GM21786 (cell line): ENCODE results near the gene SFXN5.
"Not testable (repeated sequence)": the region's sequence is repeated elsewhere in the genome, so short reads cannot be mapped to it uniquely, and the experiment has no call there.

ENCODE experiments used
- ATAC-seq: cut with Tn5 transposase; IDR thresholded peaks from one replicate; pipeline ENCODE4 v1.9.1; 2021; ENCODE audit not compliant: unreplicated experiment

SFXN5 gene

DNA sequence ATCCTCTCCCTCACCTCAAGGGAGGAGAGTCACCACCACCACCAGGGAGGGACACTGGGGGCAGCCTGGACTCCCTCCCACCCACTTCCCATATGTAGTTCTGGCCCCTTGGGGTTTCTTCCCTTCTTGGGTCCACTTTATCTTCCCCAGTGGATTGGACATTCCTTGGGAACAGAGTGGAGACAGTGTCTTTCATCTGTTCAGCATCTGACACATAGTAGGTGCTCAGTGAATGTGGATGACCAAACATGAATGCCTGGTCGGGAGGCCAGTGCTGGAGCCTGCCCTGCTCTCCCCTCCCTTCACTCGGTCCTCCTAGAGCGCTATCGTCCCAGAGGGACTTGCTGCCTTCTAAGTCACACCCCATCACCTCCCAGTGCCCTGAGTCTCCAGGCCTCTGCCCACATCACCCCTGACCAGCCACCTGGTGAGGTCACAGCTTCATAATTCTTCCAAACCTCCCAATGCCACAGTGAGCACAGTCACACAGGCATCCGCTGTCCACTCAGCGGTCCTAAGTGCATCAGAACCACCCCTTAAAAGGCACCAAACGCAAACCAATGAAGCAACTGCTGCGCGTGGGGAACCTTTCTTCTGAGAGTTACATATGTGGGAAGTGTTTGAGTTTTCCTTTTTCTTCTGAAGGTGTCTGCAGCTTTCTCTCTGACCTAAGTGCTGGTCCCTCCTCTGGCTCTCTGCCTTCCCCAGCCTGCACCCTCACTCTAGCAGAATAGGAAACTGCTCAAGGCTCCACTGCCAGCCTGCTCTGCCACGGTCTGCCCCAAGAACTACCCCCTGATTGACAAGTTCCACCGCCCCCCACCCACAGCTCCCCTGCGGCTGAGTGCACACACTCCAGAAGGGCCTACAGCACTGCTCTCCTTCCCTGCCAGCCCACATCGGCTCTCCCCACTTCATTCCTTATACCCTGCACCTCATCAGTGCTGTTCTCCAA is 7.2 kb upstream of the SFXN5 start:
- no peak for ATAC-seq

GRCh38 chr2:73077424-73077795 is 5.9 kb upstream of the SFXN5 start:
- ATAC-seq, result no peak

GRCh38 chr2:73076701-73077423 is 5.3 kb upstream of the SFXN5 start:
- ATAC-seq, result no peak

DNA sequence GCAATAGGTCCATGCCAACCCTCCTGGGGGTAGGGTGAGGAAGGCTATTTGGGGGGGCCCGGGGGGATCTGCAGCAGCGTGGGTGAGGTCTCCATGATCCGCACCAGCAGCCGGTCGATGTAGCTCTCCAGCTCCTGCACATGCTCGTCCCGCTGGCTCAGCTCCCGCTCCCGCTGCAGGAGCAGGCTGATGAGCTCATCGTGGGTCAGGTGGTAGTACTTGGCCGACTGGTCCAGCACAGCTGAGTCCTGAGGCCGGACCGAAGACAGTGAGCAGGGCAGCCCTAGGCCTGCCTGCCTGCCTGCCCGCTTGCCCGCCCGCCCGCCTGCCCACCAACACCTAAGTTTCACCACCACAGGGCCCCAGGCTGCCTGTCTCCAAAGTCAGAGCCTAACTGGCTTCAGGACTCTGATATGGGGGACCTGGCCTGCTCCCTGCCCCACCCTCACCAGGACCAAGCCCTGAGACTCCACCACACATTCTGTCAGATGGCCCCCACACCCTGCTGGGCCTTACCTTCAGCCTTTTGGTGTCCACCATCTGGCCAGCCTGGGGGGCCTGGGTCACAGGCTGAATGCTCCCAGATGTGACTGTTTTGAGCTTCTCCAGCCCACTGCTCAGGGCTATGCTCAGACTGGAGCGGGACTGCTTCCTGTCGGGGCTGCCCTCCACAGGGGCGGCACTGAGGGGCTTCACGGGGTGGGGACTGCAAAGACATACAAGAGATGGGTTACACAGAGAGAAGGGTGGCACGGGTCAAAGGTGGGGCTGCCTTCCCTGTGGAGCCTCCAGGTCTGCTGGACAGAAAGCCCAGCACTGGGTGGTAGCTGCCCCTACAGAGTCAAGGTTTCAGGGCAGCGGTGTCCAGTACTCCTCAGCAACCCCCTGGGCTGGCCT is 4.2 kb upstream of the SFXN5 start:
- ATAC-seq, result no peak

DNA sequence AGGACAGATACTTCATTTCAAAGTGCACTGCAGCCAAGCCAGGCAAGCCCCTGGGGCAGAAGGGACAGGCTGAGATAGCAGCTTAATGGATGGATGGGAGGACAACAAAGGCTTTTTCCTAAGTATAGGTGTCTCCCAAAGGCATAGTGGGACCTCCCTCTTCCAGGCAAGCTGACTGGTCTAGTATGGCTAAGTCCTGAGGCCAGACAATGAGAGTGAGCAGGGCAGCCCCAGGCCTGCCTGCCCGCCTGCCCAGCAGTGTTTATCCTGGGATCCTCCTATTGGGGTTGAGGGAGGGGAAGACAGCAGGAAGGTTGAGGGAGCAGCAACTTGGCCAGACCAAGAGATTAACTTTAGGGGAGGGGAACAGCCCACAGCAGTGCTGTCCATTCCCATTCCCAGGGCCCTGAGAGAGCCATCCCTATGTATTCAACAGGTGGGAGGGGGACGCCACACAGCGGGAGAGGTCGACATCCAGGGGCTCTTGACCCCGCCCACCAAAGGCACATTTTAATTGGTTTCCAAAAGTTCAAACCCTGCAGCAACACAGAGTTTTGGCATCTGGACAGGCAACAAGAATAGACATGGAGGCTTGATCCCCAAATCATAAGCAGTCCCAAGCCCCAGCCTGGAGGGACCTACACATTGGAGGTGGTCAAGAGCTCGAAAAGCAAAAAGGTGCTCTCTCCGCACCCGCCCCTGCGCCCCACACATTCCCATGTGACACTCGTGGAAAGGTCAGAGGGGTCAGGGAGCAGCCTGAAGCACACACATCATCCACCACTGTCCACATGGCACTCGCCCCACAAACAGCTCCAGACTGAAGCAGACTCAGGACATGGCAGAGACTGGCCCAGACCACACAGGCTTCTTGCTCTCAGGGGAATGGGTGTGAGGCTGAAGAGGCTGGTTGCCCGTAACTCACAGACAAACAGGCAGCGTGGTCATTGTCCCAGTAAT is 2.9 kb upstream of the SFXN5 start:
- no peak for ATAC-seq

DNA sequence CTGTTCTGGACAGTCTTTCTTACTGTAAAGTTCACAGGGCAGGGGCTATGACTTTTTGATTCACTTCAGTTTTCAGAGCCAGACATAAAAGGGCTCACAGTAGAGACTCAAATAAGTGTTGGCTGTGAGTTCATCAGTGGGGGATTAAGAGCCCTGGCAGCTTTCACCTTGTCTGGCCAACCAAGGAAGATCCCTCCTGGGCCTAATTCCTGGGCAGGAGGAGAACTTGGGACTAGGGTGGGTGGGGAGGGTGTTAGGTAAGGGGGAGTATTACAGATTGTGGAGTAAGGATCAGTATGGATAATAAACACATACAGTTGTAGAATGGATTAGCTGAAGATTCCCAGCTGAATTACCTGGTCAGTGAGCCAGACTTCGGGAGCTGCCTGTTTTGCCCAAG is 904 bp upstream of the SFXN5 start:
- no peak for ATAC-seq

GRCh38 chr2:73072129-73072395 is 550 bp upstream of the SFXN5 start:
- ATAC-seq, result peak; percentile 3

DNA sequence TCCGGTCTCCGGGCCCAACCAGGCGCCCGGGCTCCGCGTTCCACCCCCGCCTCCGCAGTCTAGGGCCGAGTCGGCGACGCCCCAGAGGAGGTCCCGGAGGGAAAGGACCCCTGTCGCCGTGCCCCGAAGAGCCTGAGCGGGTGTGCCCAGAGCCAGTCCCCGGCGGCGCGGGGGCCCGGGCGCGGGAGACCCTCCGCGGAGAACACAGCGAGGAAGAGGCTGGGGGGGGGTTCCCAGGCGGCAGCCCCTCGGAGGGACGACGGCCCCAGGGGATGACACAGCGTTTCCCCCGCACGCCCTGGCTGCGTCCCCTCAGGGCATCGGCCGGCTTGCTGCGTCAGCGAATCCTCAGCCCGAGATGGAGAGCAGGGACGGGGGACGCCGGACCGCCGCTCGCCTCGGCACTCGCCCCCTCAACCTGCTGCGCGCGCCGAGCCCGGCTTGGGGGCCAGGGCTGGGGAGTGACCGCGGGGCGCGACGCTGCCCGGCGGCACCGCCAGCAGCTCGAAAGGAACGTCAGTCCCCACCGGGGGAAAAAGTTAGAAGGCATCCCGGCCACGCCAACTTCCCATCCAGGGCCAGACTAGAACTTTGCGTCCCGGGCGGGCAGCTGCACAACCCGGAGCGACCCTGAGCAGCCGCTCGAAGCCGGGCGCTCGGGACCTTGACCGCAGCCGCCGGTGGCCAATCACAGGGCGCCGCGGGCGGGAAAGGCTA is 711 bp downstream of the SFXN5 start:
- ATAC-seq, result peak; percentile 11

DNA sequence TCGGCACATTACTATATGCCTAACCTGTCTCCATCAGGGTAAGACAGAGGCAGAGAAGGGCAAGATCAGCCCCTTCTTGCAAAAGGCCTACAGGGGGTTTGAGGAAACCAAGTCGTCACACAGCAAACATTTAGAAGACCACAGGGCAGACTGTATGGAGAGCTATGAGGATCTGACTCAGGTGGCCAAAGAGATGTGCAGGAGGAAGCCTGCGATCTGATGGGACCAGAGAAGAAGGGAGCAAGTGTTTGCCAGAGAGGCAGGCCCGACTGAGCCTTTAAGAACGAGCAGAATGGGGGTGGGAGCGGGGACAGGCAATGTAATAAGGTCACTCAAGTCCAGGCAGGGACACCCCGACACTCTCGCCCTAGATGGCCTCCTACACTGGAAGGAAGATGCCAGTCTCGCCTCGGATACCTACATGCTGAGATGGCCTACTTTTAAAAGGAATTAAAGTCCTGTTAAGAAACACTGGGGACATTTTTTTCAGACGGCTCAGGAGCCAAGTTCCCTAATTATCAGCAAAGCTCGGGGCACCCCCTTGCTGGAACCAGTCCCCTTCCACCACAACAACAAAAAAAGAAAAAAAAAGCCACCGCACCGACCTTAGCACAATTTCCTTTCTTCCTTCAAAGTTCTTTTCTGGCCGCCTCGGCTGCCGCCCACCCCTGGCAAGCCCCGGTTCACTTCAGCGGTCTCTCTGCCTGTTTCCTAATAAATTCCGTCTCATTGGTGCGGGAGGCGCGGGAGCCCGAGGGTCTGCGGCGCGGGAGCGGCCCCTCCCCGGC is 1.5 kb downstream of the SFXN5 start:
- ATAC-seq, result no peak

DNA sequence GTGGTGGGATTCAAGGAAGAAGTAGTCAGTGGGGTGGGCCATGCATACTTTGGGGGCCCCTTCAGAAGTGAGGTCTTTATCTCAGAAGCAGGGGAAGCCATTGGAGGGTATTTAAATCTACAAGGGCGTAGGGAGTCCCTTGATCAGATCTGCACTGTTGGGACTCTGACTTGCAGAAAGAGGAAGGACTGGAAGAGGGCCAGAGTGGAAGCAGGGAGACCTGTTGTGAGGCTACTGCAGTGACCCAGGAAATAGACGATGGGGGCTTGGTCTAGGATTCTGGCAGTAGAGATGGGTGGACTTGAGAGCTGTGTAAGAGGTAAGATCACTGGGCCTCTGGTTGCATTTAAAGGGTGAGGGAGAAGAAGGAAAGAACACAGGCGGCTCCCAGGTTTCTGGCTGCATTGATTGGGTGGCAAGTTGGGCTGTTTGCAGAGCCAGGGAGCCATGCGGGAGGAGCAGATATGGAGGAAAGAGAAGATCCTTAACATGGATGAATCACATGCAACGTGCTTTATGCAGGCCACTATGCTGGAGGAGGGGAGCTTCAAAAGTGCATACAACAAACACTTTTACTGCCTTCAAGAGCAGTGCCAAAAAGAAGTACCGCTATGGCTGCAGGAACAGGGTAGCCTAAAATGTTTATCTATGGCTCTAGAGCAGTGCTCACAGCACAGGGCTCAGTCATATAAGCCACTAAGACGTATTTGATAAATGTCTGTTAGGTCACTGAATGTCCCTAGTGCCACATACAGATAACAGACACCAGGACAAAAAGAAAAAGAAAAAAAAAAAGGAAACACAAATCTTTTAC is 2.3 kb downstream of the SFXN5 start:
- ATAC-seq, result no peak

DNA sequence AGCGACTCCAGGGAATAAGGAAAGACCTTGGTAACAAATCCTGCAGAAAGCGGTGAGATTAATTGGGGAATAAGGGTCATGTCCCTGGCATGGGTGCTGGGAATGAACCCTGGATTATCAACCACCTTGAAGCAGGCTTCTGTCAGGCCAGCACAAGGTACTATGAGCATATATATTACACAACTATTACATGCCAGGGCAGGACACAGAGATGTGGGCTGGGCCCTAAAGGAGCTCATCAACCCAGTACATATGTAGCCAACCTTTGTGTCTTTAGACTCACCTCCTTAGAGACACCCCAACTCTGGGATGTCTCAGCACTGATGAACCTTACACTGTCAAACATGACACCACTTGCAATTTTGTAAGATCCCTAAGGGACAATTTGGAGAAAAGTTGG is 3.4 kb downstream of the SFXN5 start:
- no peak for ATAC-seq

DNA sequence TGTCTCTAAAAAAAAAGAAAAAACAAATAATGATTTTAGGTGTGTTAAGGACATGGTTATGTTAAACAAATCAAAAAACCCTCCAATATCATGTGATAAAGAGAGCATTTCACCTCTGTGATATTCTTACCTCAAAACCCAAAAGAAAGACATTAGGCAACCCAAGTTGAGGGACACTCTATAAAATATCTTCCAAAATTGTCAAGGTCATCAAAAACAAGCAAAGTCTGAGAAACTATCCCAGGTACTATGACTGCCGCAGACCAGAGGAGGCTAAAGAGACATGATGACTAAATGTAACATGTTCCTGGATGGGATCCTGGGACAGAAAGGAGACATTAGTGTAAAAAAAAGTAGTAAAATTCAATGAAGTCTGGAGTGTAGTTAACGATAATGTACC is 4.5 kb downstream of the SFXN5 start:
- no peak for ATAC-seq

DNA sequence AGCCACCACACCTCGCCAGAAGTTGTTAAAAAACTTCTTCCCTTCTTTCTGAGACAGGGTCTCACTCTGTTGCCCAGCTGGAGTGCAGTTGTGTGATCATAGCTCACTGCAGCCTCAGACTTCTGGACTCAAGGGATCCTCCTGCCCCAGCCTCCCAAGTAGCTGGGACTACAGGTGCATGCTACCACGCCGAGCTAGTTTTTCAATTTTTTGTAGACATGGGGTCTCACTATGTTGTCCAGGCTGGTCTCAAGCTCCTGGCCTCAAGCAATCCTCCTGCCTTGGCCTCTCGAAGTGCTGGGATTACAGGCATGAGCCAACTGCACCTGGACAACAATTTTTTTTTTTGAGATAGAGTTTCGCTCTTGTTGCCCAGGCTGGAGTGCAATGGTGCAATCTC is 6.4 kb downstream of the SFXN5 start:
- not testable (repeated sequence) for ATAC-seq

DNA sequence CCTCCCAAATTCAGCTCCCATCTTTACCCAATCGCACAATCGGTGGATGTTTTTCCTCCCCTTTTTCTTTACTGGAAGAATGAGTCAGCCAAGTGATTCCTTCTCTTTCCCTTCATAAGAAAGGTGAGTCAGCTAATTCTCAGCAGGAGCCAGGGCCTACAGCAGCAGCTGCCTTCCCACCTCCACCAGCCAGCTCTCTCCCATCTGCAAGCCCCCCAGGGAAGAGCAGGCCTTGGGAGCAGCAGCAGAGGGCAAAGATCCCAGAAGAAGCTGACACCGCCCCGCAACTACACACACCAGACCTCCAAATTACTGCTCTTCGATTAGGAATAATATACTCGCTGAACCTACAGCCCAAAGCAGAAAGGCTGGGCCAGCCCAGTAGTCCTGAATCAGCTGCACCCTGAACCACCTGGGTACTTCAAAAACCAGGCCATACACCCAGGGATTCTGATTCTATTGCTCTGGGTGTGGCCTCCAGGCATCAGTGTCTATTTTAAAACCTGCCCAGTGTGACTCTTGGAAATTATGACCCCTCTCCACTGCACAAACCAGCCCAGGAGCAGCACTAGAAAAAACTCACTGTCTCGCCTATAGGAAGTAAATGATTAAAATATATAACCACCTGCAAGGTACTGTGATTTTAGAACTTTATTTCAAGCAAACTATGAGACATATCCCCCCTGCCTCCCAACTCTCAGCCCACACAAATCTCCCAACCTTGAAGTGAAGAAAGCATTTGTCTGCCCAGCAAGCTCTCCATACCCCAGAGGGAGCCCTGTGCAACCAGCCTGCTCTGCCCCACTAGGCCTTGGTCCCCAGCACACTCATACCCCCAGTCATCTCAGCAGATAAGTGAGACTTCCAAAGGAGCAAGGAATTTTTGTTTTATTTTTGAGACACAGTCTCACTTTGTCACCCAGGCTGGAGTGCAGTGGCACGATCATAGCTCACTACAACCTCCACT is 7.3 kb downstream of the SFXN5 start:
- ATAC-seq, result no peak

GRCh38 chr2:73063472-73063871 is 8.0 kb downstream of the SFXN5 start:
- ATAC-seq, result no peak

DNA sequence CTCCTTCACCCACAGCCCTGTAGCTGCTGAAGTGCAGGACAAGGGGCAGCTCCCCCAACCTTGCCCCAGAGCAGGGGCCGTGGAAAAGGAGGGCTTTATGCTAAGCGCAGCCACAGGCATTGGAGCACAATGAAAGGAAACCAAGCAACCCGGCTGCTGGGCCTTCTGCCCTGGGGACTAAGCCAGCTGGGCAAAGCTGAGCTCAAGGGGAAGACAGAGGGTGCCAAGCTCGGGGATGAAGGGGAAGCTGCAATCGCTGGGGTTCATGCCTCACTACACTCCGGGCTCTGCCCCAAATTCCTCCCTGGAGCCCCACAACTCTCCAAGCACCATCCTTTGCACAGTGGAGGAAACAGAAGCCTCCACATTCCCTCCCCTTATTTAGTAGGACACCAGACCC is 12.4 kb downstream of the SFXN5 start:
- no peak for ATAC-seq

DNA sequence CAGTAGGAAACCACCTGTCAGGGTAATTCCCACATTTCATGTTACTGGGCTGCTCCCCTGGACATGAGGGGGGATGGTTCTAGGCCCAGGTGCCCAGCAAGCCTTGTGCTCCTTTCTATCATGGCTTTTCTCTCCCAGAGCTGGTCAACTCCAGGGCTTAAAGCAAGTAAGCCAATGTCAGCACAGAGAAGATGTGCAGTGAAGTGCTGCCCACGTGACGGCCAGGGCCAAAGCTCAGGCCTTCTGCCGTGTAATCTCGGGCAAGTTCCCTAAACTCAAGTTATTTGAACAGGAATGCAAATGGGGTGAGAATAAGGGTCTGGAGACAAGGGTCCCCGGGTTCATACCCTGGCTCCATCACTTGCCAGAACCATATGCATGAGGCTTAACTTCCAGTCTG is 16.5 kb downstream of the SFXN5 start:
- no peak for ATAC-seq
